Activated CD4-positive, CD25-positive, alpha-beta regulatory T cell (primary cell): Measurements from ENCODE around the gene R3HDM2.

ENCODE experiments used
- DNase-seq, 4 experiments: peaks; one replicate each; lab custom pipeline; 2025; lab: John Stamatoyannopoulos, UW

Gene R3HDM2

GRCh38 chr12:57430931-57431566 is at the start of gene R3HDM2:
Gene R3HDM2 (minus strand): TSS chr12:57431043. CDS start chr12:57310428, 120,615 bp downstream.
- DNase-seq = peak; percentile 87 to 91 (median 90)

- DNase-seq = peak in 1 of 4 experiments; percentile 16
Observed at GRCh38 chr12:57479376-57480115, 48.7 kb upstream of the R3HDM2 start, which contains the start of gene ARHGAP9. Gene ARHGAP9 (minus strand): TSS chr12:57479866. CDS start chr12:57479406, 460 bp downstream.

GRCh38 chr12:57479043-57479375 is 48.2 kb upstream of the R3HDM2 start:
- DNase-seq = no peak

GRCh38 chr12:57477710-57478681 is 47.2 kb upstream of the R3HDM2 start:
- DNase-seq = no peak

- DNase-seq = no peak
Observed at GRCh38 chr12:57476993-57477709, 46.3 kb upstream of the R3HDM2 start.

- peak; percentile 30 to 61 (median 50) for DNase-seq
Observed at GRCh38 chr12:57476162-57476992, 45.5 kb upstream of the R3HDM2 start.

- no peak for DNase-seq
Observed at GRCh38 chr12:57475271-57476161, 44.7 kb upstream of the R3HDM2 start.

GRCh38 chr12:57474862-57475261 is 44.0 kb upstream of the R3HDM2 start:
- no peak for DNase-seq

- DNase-seq = no peak
Observed at GRCh38 chr12:57474430-57474829, 43.6 kb upstream of the R3HDM2 start.

GRCh38 chr12:57473886-57474285 is 43.0 kb upstream of the R3HDM2 start:
- DNase-seq = no peak

- DNase-seq = no peak
Observed at GRCh38 chr12:57473392-57473791, 42.5 kb upstream of the R3HDM2 start.

- no peak for DNase-seq
Observed at GRCh38 chr12:57472391-57472790, 41.5 kb upstream of the R3HDM2 start.

- no peak for DNase-seq
Observed at GRCh38 chr12:57471661-57472060, 40.8 kb upstream of the R3HDM2 start.

- no peak for DNase-seq
Observed at GRCh38 chr12:57470970-57471656, 40.3 kb upstream of the R3HDM2 start.

- no peak for DNase-seq
Observed at GRCh38 chr12:57470286-57470969, 39.6 kb upstream of the R3HDM2 start.

GRCh38 chr12:57469296-57470164 is 38.7 kb upstream of the R3HDM2 start:
- DNase-seq = no peak

GRCh38 chr12:57467915-57468314 is 37.1 kb upstream of the R3HDM2 start:
- DNase-seq = no peak
